Neural cell (in vitro differentiated cells): ENCODE measurements around the gene TBL1XR1.

Source experiments
- CTCF ChIP-seq: fragments of 450-650 bp; IDR thresholded peaks from 2 replicates; pipeline ENCODE4 v1.5.1; 2014; ENCODE audit warnings: antibody characterized with exemption, mild to moderate bottlenecking, moderate library complexity; ENCODE audit not compliant: poor library complexity, severe bottlenecking
- EP300 ChIP-seq: fragments of 450-650 bp; conservative IDR thresholded peaks from 2 replicates; pipeline ENCODE4 v1.6.1; 2014; ENCODE audit warnings: antibody characterized with exemption, mild to moderate bottlenecking, moderate library complexity; ENCODE audit not compliant: poor library complexity, severe bottlenecking
- EZH2 ChIP-seq: fragments of 200-600, 300-800 bp; shearing (Covaris generic), sonication (generic); IDR thresholded peaks from 2 replicates; pipeline ENCODE4 v1.6.1; 2014; ENCODE audit warnings: antibody characterized with exemption, low read length, borderline replicate concordance, mild to moderate bottlenecking; ENCODE audit not compliant: insufficient read depth, poor library complexity, severe bottlenecking
- POLR2AphosphoS5 ChIP-seq: IDR thresholded peaks from 2 replicates; pipeline ENCODE4 v1.6.1; 2012
- RAD21 ChIP-seq: fragments of 450-650 bp; conservative IDR thresholded peaks from 2 replicates; pipeline ENCODE4 v1.6.1; 2014; ENCODE audit warnings: antibody characterized with exemption, mild to moderate bottlenecking, moderate library complexity
- REST ChIP-seq: IDR thresholded peaks from 2 replicates; pipeline ENCODE4 v1.6.1; 2012; ENCODE audit warnings: borderline replicate concordance
- SMC3 ChIP-seq: fragments of 450-650 bp; conservative IDR thresholded peaks from 2 replicates; pipeline ENCODE4 v1.6.1; 2014; ENCODE audit warnings: antibody characterized with exemption, mild to moderate bottlenecking, moderate library complexity; ENCODE audit not compliant: poor library complexity
- TAF1 ChIP-seq: IDR thresholded peaks from 2 replicates; pipeline ENCODE4 v1.6.1; 2012; ENCODE audit warnings: low read depth

GRCh38 chr3:177013681-177014280 lies 183.5 kb downstream of the TBL1XR1 start:
- TF ChIP-seq POLR2AphosphoS5 = no peak
- TF ChIP-seq REST = no peak
- TF ChIP-seq CTCF = no peak
- no peak for TF ChIP-seq RAD21
- no peak for TF ChIP-seq EZH2
- TF ChIP-seq SMC3 = no peak
- no peak for TF ChIP-seq TAF1
- TF ChIP-seq EP300 = no peak
